Non-pigmented ciliary epithelial cell (primary cell): ENCODE results near the gene SOCS2.
A peak's percentile ranks its signal among the peaks of the same experiment; 100 is the strongest.
"Not testable (repeated sequence)": the region's sequence is repeated elsewhere in the genome, so short reads cannot be mapped to it uniquely, and the experiment has no call there.

Source experiments
- DNase-seq: peaks from one replicate; pipeline ENCODE4 v3.0.0-alpha.2; 2010; ENCODE audit warnings: low read depth

The SOCS2 gene, protein sequence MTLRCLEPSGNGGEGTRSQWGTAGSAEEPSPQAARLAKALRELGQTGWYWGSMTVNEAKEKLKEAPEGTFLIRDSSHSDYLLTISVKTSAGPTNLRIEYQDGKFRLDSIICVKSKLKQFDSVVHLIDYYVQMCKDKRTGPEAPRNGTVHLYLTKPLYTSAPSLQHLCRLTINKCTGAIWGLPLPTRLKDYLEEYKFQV

DNA sequence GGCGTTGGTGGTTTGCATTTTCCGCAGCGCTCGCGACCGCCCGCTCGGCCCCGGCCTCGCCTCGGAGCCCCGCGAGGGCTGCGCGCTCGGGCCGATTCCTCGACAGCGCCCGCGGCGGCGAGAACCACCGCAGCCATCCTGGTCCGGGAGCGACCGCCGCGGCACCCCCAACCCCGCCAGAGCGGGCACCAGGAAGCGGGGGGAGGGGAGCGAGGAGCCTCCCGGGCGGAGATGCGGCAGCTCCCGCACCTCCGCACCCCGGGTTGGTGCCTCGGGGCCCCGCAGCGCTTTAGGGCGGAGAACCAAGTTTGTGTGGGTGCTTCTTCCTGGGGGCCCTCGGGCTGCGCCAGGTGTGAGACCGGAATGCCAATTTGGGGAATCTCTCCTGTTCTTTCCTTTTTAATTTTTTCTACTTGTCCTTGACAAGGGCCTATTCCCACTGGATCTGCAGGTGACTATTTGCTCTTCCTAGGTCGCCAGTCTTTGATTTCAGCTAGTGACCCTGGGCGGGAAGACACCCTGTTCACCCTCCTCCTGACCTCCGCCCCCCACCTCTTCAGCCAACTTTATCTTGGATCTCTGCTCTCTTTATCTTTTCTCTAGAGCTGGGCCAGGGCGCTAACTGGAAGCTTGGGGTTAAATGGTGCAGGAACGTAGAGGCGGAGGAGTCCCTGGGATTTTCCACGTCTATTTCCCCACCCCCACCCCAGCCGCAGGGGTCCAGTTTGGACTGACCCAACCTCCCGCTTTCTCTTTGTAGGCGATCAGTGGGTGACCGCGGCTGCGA lies at the start of gene SOCS2:
TSS of gene SOCS2 (plus strand) at position 751 of the 787 bp plus-strand sequence. CDS start 223 bp downstream, outside the sequence.
- no peak for DNase-seq

DNA sequence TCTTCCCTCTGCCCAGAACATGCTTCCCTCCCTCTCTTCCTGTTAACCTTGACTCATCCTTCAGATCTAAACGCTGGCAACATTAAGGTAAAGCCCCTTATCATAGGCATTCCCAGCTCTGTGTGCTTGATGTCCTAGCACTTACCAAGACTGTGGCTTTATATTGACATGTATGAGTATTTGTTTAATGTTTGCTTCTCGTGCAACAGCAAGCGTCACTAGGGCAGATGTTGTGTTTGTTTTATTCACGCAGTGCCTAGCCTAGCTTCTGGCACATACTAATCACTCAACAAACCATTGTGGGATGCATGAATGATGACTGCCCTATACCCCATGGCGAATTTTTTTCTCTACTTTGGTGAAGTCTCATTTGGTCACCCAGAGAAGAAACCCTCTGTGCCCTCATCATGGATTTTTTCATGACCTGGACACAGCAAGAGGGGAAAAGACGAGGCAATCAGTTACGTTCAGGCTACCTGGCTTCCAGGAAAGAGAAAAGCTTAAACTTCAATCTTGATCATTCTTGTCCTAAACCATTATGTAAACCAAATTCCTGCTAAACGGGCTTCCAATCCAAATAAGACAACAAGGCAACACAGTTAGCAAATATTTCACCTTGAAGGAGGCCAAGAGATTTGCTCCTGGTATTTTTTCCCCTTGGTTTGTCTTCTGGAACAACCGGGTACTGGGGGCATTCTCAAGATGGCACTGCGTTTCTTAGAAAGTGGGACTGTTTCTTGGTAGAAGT lies 47.9 kb upstream of the SOCS2 start:
- DNase-seq: no peak

DNA sequence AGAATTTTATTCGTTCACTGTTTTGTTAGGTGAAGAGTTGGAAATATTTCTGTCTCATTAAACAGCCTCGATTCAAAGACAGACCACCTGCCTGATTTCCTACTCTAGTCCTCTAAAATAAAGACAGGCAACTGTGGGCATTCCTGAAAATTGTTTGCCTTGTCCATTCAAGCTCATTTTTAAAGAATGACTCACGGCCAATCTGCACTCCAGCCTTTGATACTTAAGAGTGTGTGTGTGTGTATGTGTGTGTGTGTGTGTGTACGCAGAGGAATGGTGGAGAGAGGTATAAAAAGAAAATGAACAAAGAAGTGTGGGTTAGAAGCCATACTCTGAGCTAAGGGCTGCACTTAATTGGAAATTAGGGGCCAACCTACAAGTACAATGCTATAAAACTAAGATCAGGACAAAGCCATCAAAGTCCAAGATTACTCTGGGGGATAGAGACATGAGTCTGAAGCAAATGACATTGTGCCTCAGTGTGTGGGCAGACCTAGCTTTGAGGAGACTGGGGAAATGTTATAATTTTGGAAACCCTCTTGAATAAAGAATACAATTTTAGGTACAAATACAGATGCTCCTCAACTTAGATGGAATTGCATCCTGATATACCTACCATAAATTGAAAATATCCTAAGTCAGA lies 45.6 kb upstream of the SOCS2 start:
- peak; percentile 90 for DNase-seq

DNA sequence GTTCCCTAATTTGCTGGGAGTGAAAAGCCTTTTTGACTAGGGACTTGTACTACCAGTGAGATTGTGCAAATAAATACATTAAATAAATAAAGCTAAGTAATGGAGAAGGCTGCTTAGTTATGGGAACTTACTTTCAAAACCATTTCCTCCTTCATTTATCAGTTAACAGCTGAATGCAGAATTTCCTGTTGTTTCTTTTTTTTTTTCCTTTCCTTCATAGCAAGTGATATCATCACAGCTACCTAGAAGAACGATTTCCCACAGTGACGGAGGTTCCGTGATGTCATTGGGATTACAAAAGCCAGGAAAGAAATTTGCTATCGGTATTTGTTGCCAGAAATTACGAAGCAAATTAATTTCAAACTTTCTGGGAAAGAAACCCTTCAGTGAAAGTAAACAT lies 42.1 kb upstream of the SOCS2 start:
- DNase-seq: no peak

DNA sequence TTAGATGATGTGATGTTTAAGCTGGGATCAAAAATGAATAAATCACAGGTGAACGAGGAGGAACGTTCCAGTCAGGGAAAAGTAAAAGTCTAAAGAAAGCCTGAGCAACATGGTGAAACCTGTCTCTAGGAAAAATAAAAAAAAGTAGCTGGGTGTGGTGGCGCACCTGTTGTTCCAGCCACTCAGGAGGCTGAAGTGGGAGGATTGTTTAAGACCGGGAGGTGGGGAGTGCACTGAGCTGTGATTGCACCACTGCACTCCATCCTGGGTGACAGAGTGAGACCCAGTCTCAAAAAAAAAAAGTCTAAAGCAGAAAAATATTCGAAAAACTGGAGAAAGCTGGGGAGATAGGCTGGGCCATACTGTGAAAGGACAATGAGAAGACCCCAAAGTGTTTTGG lies 39.2 kb upstream of the SOCS2 start:
- no peak for DNase-seq

DNA sequence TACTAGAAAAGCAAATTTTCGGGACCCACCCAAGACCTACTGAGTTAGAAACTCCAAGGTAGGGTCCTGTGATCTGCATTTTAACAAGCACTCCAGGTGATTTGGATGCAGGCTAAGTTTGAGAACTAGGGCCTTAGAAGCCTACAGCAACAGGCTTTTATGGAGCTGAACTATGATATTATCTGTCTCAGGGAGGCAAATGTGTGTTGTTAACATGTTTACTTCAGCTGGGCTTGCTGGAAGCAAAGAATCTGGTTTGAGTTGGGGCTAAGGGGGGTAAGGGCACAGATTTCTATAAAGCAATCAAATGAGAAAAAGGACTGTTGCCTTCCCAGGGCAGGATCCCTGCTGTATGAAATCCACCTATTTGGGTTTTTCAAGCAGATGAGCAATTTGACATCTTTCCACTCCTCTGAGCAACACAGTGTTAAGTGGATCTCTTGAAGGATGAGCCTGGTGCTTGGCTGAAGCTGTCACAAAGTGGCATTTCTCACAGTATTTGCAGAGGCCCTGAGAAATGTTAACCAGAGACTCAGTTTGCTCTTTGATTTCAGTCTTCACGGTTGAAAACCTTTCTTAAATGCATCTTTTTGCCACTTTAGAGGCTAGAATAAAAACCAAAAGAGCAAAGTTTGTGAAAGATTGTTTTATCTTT lies 36.2 kb upstream of the SOCS2 start:
- DNase-seq: no peak

DNA sequence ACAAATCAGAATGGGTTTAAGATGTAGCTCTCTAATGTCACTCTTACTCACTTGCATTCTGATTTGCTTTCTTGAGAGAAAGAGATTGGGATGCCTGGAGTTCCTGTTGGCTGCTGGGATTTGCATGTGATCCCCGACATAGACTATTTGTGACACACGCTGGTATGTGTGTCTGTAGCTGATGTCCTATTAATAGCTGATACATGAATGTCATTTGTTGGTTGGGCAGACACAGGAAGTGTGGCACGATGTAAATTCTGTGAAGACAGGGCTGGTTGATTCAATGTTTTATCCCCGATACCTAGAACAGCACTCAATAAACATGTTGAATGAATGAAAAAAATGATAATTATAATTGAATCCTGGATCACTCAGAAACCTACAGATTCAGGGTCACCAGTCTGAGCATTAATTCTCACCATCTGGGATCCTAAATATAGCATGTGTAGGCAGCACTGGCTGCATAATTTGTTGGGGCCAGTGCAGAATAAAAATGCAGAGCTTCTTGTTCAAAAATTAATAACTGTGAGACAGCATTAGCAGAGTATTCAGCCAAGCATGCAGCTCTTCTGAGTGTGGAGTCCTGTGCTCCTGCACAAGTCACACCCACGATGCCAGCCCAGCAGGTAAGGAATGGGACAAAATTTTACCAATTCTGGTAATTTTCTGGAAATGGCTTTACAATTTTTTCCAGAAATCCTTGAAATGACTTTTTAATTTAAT lies 35.5 kb upstream of the SOCS2 start:
- no peak for DNase-seq

DNA sequence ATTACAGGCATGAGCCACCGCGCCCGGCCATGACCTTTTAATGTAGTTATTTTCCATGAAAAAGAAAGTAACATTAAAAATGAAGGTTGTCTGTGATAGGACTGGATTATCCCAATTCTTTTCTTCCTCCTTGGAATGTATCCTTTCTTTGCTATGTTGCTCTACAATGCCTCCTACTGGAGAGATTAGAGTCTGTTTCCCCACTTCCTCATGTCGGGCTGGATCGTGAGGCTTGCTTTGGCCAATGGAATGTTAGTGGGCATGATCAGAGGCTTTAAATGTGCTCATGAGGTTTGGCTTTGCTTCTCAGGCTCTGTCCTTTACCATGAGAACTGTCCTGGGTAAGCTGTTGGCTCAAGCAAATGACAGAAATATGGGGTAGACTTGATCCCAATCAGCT lies 34.7 kb upstream of the SOCS2 start:
- DNase-seq: no peak

DNA sequence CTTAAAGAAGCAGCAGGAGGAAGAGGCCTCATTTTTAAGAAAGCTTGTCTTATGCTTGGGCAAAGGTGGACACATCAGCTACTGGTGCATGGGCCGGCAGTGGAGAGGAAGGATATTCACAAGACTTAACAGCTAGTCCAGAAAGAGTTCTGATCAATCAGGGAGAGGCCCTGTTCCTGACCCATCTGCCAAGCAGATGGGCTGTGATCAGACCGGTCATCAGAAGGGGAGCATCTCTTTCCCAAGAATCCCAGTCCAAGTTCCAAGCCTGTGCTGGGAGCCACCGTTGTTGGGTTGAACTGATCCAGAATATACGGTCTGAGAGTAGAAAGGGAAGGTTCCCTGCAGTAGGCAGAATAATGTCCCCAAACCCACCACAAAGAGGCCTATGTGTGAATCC lies 32.7 kb upstream of the SOCS2 start:
- no peak for DNase-seq

DNA sequence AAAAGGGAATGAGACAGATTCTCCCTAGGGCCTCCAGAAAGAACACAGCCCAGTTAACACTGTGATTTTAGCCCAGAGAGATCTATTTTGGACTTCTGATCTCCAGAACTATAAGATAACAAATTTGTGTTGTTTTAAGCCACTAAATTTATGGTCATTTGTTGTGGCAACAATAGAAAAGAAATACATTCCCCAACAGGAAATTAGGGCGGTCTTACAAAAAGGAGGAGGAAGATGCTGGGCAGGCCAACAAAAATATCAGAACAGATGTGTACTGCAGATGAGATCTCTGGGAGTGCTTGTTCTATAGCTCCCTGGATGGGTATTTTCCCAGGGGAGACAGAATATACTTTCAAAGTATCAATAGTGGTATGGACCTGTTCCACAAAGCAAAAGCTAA lies 32.0 kb upstream of the SOCS2 start:
- no peak for DNase-seq

DNA sequence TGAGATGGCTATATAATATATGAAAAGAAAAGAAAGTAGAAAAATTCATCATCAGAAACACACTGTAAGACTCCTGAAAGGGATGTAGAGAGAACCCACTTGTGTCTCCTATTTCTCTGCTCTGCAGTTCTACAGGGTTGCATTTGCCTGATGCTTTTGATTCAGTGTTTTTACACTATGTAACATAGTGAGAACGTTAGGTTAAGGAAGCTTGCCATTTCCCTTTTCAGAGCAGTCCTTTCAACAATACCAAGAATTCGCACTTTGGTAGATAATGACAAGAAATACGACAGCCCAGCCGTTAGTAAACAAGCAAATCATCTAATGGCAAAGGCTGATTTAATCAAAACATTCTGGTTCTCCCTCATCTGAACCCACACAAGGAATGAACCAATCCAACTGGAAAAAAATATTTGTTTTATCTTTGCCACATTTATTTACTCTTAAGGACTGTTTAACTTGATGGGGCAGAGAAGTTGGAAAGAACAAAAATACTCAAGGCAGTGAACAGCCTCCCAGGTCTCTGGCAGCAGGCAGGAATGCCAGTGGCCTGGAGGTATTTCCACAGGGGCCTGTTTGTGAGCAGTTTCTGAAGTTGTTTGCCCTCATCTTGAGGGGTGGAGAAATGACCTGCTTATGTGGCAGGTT lies 30.8 kb upstream of the SOCS2 start:
- DNase-seq: no peak

DNA sequence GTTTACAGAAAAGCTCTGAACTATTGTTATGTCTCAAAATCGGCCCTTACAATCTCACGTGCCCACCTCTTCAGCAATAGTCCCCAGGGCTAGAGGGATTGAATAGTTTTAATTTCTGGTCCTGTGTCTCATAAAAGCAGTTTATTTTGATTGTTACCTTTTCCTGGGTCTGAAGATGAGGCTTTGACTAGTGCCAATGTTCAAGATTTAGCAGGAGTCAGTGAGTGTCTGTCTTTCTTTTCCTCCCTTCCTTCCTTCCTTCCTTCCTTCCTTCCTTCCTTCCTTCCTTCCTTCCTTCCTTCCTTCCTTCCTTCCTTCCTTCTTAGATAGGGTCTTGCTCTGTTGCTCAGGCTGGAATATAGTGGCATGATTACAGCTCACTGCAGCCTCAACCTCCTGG lies 24.7 kb upstream of the SOCS2 start:
- no peak for DNase-seq

DNA sequence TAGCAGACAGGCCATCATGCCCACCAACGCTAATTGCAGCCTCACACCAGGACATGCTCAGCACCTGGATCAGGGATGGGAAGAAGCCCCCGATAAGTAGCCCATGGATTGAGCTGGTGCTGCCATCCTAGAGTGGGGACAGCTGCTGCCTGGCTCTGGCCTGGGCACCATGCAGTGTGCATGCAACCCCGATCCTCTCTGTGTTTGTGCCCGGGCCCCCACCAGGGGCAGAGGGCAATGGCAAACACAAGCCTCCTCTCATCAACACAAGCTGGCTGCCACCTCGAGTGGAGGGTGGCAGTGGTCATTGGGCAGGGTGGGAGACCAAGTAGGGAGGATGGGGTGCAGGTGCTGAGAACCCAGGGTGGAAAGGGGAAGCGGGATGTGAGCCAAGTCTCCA lies 23.3 kb upstream of the SOCS2 start:
- DNase-seq: no peak

DNA sequence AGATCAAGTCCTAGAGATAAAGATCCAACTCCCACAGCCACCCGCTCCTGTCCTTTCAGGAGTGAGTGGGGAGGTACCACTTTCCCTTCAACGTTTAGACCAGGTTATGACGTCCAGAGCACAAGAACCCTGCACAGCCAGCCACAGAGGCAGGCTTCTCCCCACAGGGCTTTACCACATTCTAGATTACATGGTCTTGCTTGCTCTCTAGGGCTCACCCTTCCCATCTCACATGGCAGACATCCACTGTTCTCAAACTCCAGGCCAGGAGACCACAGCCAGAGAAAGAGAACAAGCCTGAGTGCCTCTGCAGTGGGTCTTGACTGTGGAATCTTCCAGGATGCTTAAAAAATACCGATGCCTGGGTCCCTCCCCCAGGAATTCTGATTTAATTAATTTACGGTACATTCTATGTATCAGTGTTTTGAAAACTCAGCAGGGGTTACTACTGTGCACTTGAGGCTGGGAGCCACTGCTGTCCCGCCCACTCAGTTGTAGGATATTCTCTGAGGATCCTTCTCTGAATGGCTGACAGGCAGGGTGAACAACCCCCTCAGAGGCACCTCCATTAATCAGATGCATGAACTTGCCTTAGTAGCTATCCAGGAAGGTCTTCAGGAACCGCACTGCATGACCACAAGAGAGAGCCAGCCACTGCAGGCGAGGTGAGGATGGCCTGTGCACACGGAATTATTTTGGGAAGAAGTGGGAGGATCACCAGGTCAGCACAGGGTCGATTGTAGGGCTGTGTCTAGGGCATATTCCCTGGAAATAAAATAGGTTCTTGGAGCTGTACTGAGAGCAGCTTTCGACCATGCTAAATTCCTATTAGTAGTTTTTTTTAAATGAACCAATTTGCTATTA lies 21.5 kb upstream of the SOCS2 start:
- no peak for DNase-seq

DNA sequence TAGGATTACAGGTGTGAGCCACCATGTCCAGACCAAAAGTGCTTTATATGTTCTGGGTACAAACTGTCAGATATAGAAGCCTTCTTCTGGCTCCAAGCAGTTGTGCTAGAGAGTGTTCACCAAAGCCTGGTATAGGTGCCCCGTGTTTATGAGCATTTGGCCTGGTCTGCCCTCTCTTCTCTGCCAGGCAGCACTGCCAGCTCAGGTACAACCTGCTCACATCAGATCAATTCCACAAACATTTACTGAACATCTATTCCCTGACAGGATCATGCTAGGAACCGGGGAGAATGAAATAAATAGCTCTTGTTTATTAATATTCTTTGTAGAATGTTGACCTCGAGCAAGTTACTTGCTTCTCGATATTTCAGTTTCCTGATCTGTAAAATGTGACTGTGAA lies 20.0 kb upstream of the SOCS2 start:
- no peak for DNase-seq

DNA sequence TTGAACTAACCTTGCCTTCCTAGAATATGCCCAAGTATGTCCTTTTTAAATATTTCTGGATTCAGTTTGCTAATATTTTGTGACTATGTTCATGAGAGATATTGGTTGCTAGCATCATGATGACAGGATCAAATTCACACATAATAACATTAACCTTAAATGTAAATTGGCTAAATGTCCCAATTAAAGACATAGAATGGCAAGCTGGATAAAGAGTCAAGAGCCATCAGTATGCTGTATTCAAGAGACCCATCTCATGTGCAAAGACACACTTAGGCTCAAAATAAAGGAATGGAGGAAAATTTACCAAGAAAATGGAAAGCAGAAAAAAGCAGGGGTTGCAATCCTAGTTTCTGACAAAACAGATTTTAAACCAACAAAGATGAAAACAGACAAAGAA lies 14.6 kb upstream of the SOCS2 start:
- not testable (repeated sequence) for DNase-seq

DNA sequence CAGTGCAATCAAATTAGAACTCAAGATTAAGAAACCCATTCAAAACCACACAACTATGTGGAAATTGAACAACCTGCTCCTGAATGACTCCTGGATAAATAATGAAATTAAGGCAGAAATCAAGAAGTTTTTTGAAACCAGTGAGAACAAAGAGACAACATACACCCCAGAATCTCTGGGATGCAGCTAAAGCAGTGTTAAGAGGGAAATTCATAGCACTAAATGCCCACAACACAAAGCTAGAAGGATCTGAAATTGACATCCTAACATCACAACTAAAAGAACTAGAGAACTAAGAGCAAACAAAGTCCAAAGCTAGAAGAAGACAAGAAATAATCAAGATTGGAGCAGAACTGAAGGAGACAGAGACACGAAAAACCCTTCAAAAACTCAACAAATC lies 13.8 kb upstream of the SOCS2 start:
- DNase-seq: not testable (repeated sequence)

DNA sequence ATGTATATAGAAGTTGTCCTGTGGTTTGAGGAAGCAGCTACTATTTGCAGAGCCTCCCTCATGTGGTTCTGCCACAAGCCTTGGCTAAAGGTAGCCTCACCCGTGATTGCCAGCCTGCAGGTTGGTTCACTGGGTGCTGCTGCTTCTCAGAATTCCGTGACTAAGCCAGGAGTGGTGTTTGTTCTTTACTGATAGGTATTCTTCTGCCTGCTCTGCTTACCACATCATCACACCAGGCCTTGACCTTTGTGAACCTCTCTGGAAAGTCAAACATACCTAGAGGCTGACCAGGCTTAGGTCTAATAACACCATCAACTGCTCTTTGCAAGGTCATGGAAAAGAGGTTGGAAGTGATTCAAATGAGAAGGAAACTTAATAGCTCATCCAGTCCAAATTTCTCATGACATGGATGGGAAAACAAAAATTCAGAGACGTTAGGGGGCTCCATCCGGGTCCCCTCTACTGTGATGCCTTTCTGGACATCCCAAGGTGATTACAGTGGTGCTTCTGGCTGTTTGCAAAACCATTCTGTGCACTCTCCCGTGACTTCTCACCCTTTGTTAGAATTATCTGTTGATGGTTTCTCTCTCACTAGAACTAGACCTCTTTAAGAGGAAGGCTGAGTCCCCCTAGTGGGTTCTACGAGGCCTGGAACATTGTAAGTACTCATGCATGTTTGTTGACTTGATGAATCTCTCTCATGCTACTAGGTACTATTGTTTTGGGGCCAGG lies 8.5 kb upstream of the SOCS2 start:
- no peak for DNase-seq

DNA sequence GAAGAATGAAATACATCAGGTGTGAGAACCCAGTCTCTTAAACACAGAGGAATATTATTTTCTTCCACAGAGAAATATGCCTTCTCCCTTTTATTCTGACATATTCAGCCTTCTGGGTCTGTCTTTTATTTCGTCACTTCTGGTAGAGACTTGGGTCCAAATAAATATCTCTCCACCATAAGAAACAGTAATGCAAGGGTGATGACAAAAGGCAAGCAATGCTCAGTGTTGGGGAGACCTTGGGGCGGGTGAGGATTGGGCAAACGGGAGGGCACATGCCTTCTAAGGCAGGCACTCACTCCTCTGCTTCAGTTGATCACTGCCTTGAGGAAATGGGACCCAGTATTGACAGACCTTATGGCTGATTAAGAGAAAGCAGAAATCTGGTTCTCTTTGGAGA lies 6.7 kb upstream of the SOCS2 start:
- DNase-seq: no peak
